ENCODE measurements around the gene RNPEP.
"Not testable (repeated sequence)": the region's sequence is repeated elsewhere in the genome, so short reads cannot be mapped to it uniquely, and the experiment has no call there.

The RNPEP gene

DNA sequence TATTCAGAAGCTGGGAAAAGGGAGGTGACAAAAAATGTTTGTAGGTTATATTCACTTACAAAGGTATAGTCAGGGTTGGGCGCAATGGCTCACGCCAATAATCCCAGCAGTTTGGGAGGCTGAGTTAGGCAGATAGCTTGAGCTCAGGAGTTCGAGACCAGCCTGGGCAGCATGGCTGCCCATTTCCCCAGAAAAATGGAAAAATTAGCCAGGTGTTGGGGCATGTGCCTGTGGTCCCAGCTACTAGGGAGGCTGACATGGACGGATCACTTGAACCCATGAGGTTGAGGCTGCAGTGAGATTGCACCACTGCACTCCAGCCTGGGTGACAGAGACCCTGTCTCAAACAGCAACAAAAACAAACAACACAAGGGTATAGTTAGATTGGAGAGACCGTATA is 24.1 kb upstream of the RNPEP start:
- H3K4me3 ChIP-seq (replicated peaks; ENCODE audit: low read depth, low read length) = no peak overlapping the region
- no peak for TF ChIP-seq CTCF (IDR thresholded peaks at IDR 0.05; ENCODE audit: low read depth, low read length, missing control alignments)
- no peak for DNase-seq (ENCODE audit: extremely low read depth, low read depth)

- DNase-seq (ENCODE audit: extremely low read depth, low read depth); H3K4me3 ChIP-seq (replicated peaks; ENCODE audit: low read depth, low read length): not testable (repeated sequence)
Observed at GRCh38 chr1:201962382-201962781, 20.1 kb upstream of the RNPEP start.

DNA sequence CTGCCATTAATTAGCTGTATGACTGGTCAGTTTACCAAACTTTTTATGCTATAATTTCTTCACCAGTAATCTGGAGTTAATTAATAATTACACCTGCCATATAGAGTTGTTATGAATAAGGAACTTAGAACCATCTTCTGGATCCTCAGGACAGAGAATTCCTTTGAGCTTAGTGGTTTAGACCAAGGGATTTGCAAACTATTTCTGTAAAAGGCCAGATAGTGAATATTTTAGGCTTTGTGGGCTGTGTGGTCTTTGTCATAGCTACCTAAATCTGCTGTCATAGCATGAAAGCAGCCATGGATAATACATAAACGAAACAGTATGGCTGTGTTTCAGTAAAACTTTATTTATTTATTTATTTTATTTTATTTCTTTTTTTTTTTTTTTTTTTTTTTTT is 18.2 kb upstream of the RNPEP start:
- no peak overlapping the region for H3K4me3 ChIP-seq (replicated peaks; ENCODE audit: low read depth, low read length)
- DNase-seq (ENCODE audit: extremely low read depth, low read depth) = no peak
- TF ChIP-seq CTCF (IDR thresholded peaks at IDR 0.05; ENCODE audit: low read depth, low read length, missing control alignments) = no peak

DNA sequence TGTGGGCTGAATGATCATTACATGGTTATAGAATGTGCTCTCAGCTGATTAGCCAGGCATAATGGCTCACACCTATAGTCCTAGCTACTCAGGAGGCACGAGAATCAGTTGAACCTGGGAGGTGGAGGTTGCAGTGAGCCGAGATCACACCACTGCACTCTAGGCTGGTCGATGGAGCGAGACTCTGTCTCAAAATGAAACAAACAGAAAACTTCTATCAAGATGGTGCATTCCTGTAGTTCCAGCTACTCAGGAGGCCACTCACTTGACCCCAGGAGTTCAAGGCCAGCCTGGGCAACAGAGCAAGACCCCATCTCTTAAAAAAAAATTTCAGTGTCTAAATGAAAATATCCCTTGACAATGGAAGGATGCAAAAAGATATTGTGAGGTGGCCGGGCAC is 16.3 kb upstream of the RNPEP start:
- no peak for TF ChIP-seq CTCF (IDR thresholded peaks at IDR 0.05; ENCODE audit: low read depth, low read length, missing control alignments)
- DNase-seq (ENCODE audit: extremely low read depth, low read depth) = no peak
- H3K4me3 ChIP-seq (replicated peaks; ENCODE audit: low read depth, low read length) = no peak overlapping the region

DNA sequence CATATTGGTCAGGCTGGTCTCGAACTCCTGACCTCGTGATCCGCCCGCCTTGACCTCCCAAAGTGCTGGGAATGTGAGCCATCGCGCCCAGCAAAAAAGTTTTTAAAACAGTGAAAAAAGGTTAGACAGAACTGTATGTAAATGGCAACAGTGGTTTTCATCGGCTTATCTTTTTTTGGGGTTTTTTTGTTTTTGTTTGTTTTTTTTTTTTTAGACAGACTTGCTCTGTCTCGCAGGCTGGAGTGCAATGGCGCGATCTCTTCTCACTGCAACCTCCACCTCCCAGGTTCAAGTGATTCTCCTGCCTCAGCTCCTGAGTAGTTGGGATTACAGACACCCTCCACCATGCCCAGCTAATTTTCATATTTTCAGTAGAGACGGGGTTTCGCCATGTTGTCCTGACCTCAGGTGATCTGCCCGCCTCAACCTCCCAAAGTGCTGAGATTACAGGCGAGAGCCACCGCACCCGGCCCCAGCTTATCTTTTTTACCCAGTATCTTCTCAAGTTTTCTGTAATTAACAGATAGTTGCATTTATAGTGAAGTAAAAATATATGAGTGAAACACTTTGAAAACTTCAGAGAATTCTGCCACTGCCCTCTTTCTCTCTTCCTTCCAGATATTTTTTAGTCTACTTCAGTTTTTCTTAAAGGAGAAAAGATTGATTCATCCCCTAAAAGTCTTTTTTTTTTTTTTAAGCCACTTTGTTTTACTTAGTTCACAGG is 14.1 kb upstream of the RNPEP start:
- H3K4me3 ChIP-seq (replicated peaks; ENCODE audit: low read depth, low read length) = no peak overlapping the region
- no peak for TF ChIP-seq CTCF (IDR thresholded peaks at IDR 0.05; ENCODE audit: low read depth, low read length, missing control alignments)
- no peak for DNase-seq (ENCODE audit: extremely low read depth, low read depth)

- no peak overlapping the region for H3K4me3 ChIP-seq (replicated peaks; ENCODE audit: low read depth, low read length)
- no peak for TF ChIP-seq CTCF (IDR thresholded peaks at IDR 0.05; ENCODE audit: low read depth, low read length, missing control alignments)
- DNase-seq (ENCODE audit: extremely low read depth, low read depth) = no peak
Observed at GRCh38 chr1:201970334-201971159, 11.9 kb upstream of the RNPEP start.

- DNase-seq (ENCODE audit: extremely low read depth, low read depth) = no peak
- peak overlapping the region; percentile 54 for H3K4me3 ChIP-seq (replicated peaks; ENCODE audit: low read depth, low read length)
- TF ChIP-seq CTCF (IDR thresholded peaks at IDR 0.05; ENCODE audit: low read depth, low read length, missing control alignments) = no peak
Observed at GRCh38 chr1:201982082-201982622, 296 bp upstream of the RNPEP start.

Measured in HFF-Myc (cell line).